Measurements from ENCODE around the gene MTA1.

The MTA1 gene

GRCh38 chr14:105419195-105420091 is at the start of gene MTA1:
TSS of gene MTA1 (plus strand) at chr14:105419827. CDS start at chr14:105420036, 209 bp downstream.
- peak; percentile 44 to 53 for DNase-seq

- no peak for DNase-seq
These were observed 45.2 kb upstream of the MTA1 start for GRCh38 chr14:105374389-105374788.

- DNase-seq: peak in 1 of 2 donors; percentile 59
These were observed 44.0 kb upstream of the MTA1 start for GRCh38 chr14:105375635-105376057.

GRCh38 chr14:105376521-105377440 is 42.8 kb upstream of the MTA1 start:
- DNase-seq: no peak

- no peak for DNase-seq
These were observed 42.0 kb upstream of the MTA1 start for GRCh38 chr14:105377555-105378182.

- no peak for DNase-seq
These were observed 41.4 kb upstream of the MTA1 start for GRCh38 chr14:105378199-105378598.

- no peak for DNase-seq
These were observed 40.5 kb upstream of the MTA1 start for GRCh38 chr14:105378873-105379685.

GRCh38 chr14:105379946-105380345 is 39.7 kb upstream of the MTA1 start:
- no peak for DNase-seq

- DNase-seq: no peak
These were observed 38.9 kb upstream of the MTA1 start for GRCh38 chr14:105380756-105381155.

GRCh38 chr14:105381446-105382342 is 37.9 kb upstream of the MTA1 start:
- DNase-seq: no peak

- DNase-seq: no peak
These were observed 37.1 kb upstream of the MTA1 start for GRCh38 chr14:105382343-105383082.

- DNase-seq: no peak
These were observed 36.4 kb upstream of the MTA1 start for GRCh38 chr14:105383083-105383730.

GRCh38 chr14:105384041-105384557 is 35.5 kb upstream of the MTA1 start:
- DNase-seq: no peak

- DNase-seq: no peak
These were observed 34.9 kb upstream of the MTA1 start for GRCh38 chr14:105384605-105385321.

GRCh38 chr14:105385322-105385637 is 34.3 kb upstream of the MTA1 start:
- no peak for DNase-seq

GRCh38 chr14:105385698-105386365 is 33.8 kb upstream of the MTA1 start:
- no peak for DNase-seq

- DNase-seq: no peak
These were observed 32.8 kb upstream of the MTA1 start for GRCh38 chr14:105386581-105387529.

All from CD4-positive, alpha-beta T cell treated with Interleukin-1 beta for 1 hour (primary cell).